Measurements from ENCODE around the gene C11orf58. TPM values are rescaled to one million over a fixed set of nuclear protein-coding genes. Genes with fewer than 3 reads are reported as not detected.

Gene C11orf58
- total and polyA plus RNA-seq, 2 experiments from 2014 or later: 164 to 280 TPM

DNA sequence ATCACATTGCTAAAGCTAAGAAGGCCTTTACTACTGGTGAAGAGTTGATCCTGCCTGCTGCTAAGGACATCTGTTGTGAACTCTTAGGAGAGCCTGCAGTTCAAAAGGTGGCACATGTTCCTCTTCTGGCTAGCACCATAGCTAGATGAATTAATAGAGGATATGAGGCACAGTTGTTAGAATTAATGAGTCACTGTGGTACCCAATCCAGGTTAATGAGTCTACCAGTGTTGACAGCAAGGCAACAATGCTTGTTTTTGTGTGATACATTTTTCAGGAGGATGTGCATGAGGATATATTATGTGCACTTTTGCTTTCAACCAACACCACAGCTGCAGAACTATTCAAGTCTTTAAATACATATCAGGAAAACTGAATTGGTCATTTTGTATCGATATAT is 12.0 kb downstream of the C11orf58 start (continued):
- TF ChIP-seq, protein P1, sequence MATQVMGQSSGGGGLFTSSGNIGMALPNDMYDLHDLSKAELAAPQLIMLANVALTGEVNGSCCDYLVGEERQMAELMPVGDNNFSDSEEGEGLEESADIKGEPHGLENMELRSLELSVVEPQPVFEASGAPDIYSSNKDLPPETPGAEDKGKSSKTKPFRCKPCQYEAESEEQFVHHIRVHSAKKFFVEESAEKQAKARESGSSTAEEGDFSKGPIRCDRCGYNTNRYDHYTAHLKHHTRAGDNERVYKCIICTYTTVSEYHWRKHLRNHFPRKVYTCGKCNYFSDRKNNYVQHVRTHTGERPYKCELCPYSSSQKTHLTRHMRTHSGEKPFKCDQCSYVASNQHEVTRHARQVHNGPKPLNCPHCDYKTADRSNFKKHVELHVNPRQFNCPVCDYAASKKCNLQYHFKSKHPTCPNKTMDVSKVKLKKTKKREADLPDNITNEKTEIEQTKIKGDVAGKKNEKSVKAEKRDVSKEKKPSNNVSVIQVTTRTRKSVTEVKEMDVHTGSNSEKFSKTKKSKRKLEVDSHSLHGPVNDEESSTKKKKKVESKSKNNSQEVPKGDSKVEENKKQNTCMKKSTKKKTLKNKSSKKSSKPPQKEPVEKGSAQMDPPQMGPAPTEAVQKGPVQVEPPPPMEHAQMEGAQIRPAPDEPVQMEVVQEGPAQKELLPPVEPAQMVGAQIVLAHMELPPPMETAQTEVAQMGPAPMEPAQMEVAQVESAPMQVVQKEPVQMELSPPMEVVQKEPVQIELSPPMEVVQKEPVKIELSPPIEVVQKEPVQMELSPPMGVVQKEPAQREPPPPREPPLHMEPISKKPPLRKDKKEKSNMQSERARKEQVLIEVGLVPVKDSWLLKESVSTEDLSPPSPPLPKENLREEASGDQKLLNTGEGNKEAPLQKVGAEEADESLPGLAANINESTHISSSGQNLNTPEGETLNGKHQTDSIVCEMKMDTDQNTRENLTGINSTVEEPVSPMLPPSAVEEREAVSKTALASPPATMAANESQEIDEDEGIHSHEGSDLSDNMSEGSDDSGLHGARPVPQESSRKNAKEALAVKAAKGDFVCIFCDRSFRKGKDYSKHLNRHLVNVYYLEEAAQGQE (IDR thresholded peaks at IDR 0.05; ENCODE audit: unreplicated experiment): no peak
- TF ChIP-seq, protein P2, sequence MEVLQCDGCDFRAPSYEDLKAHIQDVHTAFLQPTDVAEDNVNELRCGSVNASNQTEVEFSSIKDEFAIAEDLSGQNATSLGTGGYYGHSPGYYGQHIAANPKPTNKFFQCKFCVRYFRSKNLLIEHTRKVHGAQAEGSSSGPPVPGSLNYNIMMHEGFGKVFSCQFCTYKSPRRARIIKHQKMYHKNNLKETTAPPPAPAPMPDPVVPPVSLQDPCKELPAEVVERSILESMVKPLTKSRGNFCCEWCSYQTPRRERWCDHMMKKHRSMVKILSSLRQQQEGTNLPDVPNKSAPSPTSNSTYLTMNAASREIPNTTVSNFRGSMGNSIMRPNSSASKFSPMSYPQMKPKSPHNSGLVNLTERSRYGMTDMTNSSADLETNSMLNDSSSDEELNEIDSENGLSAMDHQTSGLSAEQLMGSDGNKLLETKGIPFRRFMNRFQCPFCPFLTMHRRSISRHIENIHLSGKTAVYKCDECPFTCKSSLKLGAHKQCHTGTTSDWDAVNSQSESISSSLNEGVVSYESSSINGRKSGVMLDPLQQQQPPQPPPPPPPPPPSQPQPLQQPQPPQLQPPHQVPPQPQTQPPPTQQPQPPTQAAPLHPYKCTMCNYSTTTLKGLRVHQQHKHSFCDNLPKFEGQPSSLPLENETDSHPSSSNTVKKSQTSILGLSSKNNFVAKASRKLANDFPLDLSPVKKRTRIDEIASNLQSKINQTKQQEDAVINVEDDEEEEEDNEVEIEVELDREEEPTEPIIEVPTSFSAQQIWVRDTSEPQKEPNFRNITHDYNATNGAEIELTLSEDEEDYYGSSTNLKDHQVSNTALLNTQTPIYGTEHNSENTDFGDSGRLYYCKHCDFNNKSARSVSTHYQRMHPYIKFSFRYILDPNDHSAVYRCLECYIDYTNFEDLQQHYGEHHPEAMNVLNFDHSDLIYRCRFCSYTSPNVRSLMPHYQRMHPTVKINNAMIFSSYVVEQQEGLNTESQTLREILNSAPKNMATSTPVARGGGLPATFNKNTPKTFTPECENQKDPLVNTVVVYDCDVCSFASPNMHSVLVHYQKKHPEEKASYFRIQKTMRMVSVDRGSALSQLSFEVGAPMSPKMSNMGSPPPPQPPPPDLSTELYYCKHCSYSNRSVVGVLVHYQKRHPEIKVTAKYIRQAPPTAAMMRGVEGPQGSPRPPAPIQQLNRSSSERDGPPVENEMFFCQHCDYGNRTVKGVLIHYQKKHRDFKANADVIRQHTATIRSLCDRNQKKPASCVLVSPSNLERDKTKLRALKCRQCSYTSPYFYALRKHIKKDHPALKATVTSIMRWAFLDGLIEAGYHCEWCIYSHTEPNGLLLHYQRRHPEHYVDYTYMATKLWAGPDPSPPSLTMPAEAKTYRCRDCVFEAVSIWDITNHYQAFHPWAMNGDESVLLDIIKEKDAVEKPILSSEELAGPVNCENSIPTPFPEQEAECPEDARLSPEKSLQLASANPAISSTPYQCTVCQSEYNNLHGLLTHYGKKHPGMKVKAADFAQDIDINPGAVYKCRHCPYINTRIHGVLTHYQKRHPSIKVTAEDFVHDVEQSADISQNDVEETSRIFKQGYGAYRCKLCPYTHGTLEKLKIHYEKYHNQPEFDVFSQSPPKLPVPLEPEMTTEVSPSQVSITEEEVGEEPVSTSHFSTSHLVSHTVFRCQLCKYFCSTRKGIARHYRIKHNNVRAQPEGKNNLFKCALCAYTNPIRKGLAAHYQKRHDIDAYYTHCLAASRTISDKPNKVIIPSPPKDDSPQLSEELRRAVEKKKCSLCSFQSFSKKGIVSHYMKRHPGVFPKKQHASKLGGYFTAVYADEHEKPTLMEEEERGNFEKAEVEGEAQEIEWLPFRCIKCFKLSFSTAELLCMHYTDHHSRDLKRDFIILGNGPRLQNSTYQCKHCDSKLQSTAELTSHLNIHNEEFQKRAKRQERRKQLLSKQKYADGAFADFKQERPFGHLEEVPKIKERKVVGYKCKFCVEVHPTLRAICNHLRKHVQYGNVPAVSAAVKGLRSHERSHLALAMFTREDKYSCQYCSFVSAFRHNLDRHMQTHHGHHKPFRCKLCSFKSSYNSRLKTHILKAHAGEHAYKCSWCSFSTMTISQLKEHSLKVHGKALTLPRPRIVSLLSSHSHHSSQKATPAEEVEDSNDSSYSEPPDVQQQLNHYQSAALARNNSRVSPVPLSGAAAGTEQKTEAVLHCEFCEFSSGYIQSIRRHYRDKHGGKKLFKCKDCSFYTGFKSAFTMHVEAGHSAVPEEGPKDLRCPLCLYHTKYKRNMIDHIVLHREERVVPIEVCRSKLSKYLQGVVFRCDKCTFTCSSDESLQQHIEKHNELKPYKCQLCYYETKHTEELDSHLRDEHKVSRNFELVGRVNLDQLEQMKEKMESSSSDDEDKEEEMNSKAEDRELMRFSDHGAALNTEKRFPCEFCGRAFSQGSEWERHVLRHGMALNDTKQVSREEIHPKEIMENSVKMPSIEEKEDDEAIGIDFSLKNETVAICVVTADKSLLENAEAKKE (CRISPR knock-in tag; IDR thresholded peaks at IDR 0.05): no peak

DNA sequence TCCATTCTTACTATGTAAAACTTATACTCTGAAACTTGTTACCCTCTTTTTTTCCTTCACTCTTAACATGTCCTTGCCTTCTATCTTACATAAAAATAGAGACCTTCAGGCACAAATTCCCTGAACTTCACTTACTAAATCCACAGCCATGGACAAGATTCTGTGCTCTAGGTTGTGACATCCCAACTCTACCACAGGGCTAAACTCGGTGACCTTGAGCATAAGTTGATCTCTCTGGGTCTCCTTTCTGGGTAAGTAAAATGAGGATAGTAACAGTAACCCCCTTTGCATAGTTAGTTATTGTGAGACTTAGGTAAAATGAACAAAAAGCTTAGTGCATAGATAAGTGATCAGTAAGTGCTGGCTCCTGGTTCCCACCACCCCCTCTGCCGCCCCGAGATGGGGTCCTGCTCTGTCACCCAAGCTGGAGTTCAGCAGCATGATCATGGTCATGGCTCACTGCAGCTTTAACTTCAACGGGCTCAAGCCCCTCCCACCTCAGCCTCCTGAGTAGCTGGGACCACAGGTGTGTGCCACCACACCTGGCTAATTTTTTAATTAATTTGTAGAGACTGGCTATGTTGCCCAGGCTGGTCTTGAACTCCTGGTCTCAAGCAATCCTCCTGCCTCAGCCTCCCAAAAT is 20.1 kb downstream of the C11orf58 start:
- H2AFZ ChIP-seq: no peak overlapping the region
- no peaks in the 10 kb centered on the region; the same call in 1 of the 2 replicates for H4K20me1 ChIP-seq (replicated peaks; ENCODE audit: insufficient read depth)
- no peaks in the 10 kb centered on the region for H3K27me3 ChIP-seq (ENCODE audit: insufficient read depth)
- H3K4me1 ChIP-seq (ENCODE audit: insufficient read depth): no peaks in the 10 kb centered on the region
- H3K4me3 ChIP-seq: no peak overlapping the region
- ATAC-seq (no peak; the same call in 2 of the 3 replicates), DNase-seq (ENCODE audit: low spot score) (no peak)
- peaks cover 45% of the 10 kb centered on the region for H3K36me3 Mint-ChIP-seq (ENCODE audit: low read depth)
- H3K27me3 Mint-ChIP-seq (ENCODE audit: insufficient read depth, low read depth, poor library complexity): peaks cover 3% of the 10 kb centered on the region
- peaks cover 20% of the 10 kb centered on the region for H3K36me3 ChIP-seq (ENCODE audit: insufficient read depth)
- no peaks in the 10 kb centered on the region for H3K79me2 ChIP-seq (replicated peaks; ENCODE audit: insufficient read depth)
- no peak overlapping the region for H3K27ac ChIP-seq (ENCODE audit: low read depth)
- H3K9me3 Mint-ChIP-seq: no peaks in the 10 kb centered on the region
- H3K4me1 Mint-ChIP-seq: no peaks in the 10 kb centered on the region
- no peak overlapping the region for H3K4me3 Mint-ChIP-seq
- no peaks in the 10 kb centered on the region for H3K9me2 ChIP-seq (ENCODE audit: insufficient read depth)
- TF ChIP-seq JUNB (IDR thresholded peaks at IDR 0.05; ENCODE audit: unreplicated experiment) (no peak), POLR2AphosphoS5 (IDR thresholded peaks at IDR 0.05; ENCODE audit: low read depth) (no peak), EZH2 (IDR thresholded peaks at IDR 0.05; ENCODE audit: low read depth, unreplicated experiment) (no peak), EZH2phosphoT487 (IDR thresholded peaks at IDR 0.05; ENCODE audit: unreplicated experiment) (no peak), STAT1 (IDR thresholded peaks at IDR 0.05; ENCODE audit: unreplicated experiment) (no peak), ZNF331 (CRISPR knock-in tag; IDR thresholded peaks at IDR 0.05; ENCODE audit: low read depth) (no peak), CREB1 (CRISPR knock-in tag; IDR thresholded peaks at IDR 0.05; ENCODE audit: low read depth) (no peak)
- TF ChIP-seq, protein P3, sequence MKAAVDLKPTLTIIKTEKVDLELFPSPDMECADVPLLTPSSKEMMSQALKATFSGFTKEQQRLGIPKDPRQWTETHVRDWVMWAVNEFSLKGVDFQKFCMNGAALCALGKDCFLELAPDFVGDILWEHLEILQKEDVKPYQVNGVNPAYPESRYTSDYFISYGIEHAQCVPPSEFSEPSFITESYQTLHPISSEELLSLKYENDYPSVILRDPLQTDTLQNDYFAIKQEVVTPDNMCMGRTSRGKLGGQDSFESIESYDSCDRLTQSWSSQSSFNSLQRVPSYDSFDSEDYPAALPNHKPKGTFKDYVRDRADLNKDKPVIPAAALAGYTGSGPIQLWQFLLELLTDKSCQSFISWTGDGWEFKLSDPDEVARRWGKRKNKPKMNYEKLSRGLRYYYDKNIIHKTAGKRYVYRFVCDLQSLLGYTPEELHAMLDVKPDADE (IDR thresholded peaks at IDR 0.05): no peak
- TF ChIP-seq, protein P1 (IDR thresholded peaks at IDR 0.05; ENCODE audit: unreplicated experiment): no peak
- H3F3A ChIP-seq (replicated peaks; ENCODE audit: low read depth): no peaks in the 10 kb centered on the region
- no peak overlapping the region for H3K27ac Mint-ChIP-seq
- no peak overlapping the region for H3K4me2 ChIP-seq

Data from GM23338 (cell line).